GM12872 (cell line): Measurements from ENCODE around the gene ALPI.

Experiments
- CTCF ChIP-seq: IDR thresholded peaks from 3 replicates; pipeline ENCODE4 v1.5.1; 2011; ENCODE audit warnings: low read depth, mild to moderate bottlenecking, low read length, moderate library complexity; ENCODE audit not compliant: insufficient read depth

The ALPI gene

GRCh38 chr2:232420073-232420454 is 35.9 kb upstream of the ALPI start:
- no peak for TF ChIP-seq CTCF

- TF ChIP-seq CTCF: no peak
Observed at GRCh38 chr2:232420463-232421188, 35.3 kb upstream of the ALPI start.

- no peak for TF ChIP-seq CTCF
Observed at GRCh38 chr2:232421189-232421785, 34.7 kb upstream of the ALPI start.

GRCh38 chr2:232422051-232422450 is 33.9 kb upstream of the ALPI start:
- no peak for TF ChIP-seq CTCF

- no peak for TF ChIP-seq CTCF
Observed at GRCh38 chr2:232431705-232432590, 24.0 kb upstream of the ALPI start.

- TF ChIP-seq CTCF: peak; percentile 42; the same call in 2 of the 3 replicates
Observed at GRCh38 chr2:232432598-232433184, 23.3 kb upstream of the ALPI start.

- TF ChIP-seq CTCF: no peak
Observed at GRCh38 chr2:232434091-232434490, 21.9 kb upstream of the ALPI start.
